ENCODE results near the gene SLC38A1.

DNA sequence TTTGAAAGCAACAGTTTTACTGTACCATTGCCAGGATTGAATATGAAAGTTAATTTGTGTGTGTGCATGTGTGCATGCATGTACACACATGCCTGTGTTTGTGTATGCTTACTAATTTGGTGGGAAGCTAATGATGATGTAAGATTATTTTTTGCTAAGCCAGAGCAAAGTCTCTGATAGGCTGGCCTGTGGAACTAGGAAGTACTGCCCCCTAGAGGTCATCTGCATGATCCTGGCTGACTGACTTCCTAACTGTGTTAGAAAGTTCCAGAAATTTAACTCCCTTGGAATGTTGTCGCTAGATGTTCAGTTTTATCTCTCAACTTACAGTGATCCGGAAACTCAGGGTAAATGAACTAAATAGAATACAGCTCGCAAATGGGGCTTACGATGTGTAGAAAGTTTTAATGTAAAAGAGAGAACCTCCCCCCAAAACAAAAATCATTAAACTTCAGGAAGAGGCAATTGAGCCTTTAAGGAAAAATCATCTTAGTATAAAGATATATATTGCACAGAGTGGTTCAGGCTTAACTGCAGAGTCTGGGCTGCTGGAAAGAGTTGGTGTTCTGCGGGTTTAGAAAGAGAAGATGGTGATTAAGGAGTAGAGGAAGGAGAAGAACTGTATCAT, 34.3 kb upstream of the SLC38A1 start:
- TF ChIP-seq POLR2A (IDR thresholded peaks at IDR 0.05; ENCODE audit: low read depth, low read length) (no peak), POLR2AphosphoS5 (IDR thresholded peaks at IDR 0.05; ENCODE audit: low read depth, low read length) (no peak), TAF1 (IDR thresholded peaks at IDR 0.05; ENCODE audit: low read depth, low read length) (no peak), PAX5 (IDR thresholded peaks at IDR 0.05; ENCODE audit: insufficient read depth, low read length, severe bottlenecking) (no peak), SPI1 (IDR thresholded peaks at IDR 0.05; ENCODE audit: low read depth, low read length) (no peak), POU2F2 (IDR thresholded peaks at IDR 0.05; ENCODE audit: low read depth, low read length) (no peak)
